NT2/D1 (cell line): Measurements from ENCODE around the gene KLC1.

Experiments used
- SUZ12 ChIP-seq: IDR thresholded peaks from 2 replicates; pipeline ENCODE4 v1.6.1; 2011; ENCODE audit not compliant: insufficient read length, insufficient read depth; ENCODE audit errors: extremely low read depth
- YY1 ChIP-seq: IDR thresholded peaks from 2 replicates; pipeline ENCODE4 v1.6.1; 2011; ENCODE audit not compliant: insufficient read length, insufficient read depth
- ZNF274 ChIP-seq: IDR thresholded peaks from 2 replicates; pipeline ENCODE4 v1.6.1; 2011; ENCODE audit warnings: mild to moderate bottlenecking, low read depth, low read length

- TF ChIP-seq YY1: no peak
- no peak for TF ChIP-seq ZNF274
- no peak for TF ChIP-seq SUZ12
Observed at GRCh38 chr14:103659631-103660030, 30.6 kb downstream of the KLC1 start.
